Uterus (tissue), 4 donors: ENCODE results near the gene CES5A. TPM values are rescaled to one million over a fixed set of nuclear protein-coding genes. Genes with fewer than 3 reads are reported as not detected.

ENCODE experiments used
- DNase-seq, 2 donors: peaks; one replicate each; pipeline ENCODE4 v3.0.0-alpha.2; 2019 to 2020
- H3K27ac ChIP-seq, 2 donors: fragments of 200-600 bp; sonication (generic); 1 replicate in 1 of 2; 2 replicates in 1 of 2; pipeline ENCODE4 v1.5.1; 2016 to 2018
- H3K27me3 ChIP-seq, 2 donors: fragments of 200-600 bp; sonication (generic); one replicate each; pipeline ENCODE4 v1.5.1; 2018 to 2019; ENCODE audit warnings: control low read depth in 1 of 2
- H3K36me3 ChIP-seq, 2 donors: fragments of 200-600 bp; sonication (generic); one replicate each; pipeline ENCODE4 v1.5.1; 2019; ENCODE audit warnings: control low read depth in 1 of 2
- H3K4me1 ChIP-seq, 2 donors: fragments of 200-600 bp; sonication (generic); one replicate each; pipeline ENCODE4 v1.5.1; 2018 to 2019; ENCODE audit warnings: control low read depth in 1 of 2
- H3K4me3 ChIP-seq, 2 donors: fragments of 200-600 bp; sonication (generic); 1 replicate in 1 of 2; 2 replicates in 1 of 2; pipeline ENCODE4 v1.5.1; 2018 to 2019; ENCODE audit warnings: mild to moderate bottlenecking in 1 of 2
- H3K9me3 ChIP-seq, 2 donors: fragments of 200-600 bp; sonication (generic); one replicate each; pipeline ENCODE4 v1.5.1; 2019; ENCODE audit warnings: control low read depth in 1 of 2
- POLR2A ChIP-seq, 2 donors: fragments of 450-650 bp; IDR thresholded peaks; one replicate each; pipeline ENCODE4 v1.6.1; 2016; ENCODE audit warnings: antibody characterized with exemption in 2 of 2, mild to moderate bottlenecking in 1 of 2, moderate library complexity in 1 of 2
- intact Hi-C: fragments of 100-400 bp; cut with DNase I; formaldehyde crosslinking; loops from one replicate; pipeline ENCODE4 v1.15.1; 2023; ENCODE audit warnings: low total_unique reads
- total RNA-seq, 4 donors: library from RNA; depleted of rRNA in 3 of 4; stranded (reverse); fragments of >200 nt in 3 of 4; gene quantifications; one replicate each; pipeline versions ENCODE4 v1.1.0 to v1.2.4, GENCODE V29; 2014 to 2023
- TF ChIP-seq, protein P1 (sequence below), 4 experiments: fragments of 200-600 bp in 2 of 4; fragments of 450-650 bp in 2 of 4; sonication (generic) in 2 of 4; IDR thresholded peaks; one replicate each; pipeline ENCODE4 v1.5.1; 2016 to 2019; ENCODE audit warnings: antibody characterized with exemption in 4 of 4, mild to moderate bottlenecking in 2 of 4, moderate library complexity in 1 of 4
- donor health status: DM: yes; HTN: yes; CAD: no.

The CES5A gene
- total RNA-seq, 4 donors from 2014 or later = not detected

- no peaks in the 10 kb centered on the region for H3K27me3 ChIP-seq
- H3K36me3 ChIP-seq = no peaks in the 10 kb centered on the region
- no peak for DNase-seq
- no peak overlapping the region for H3K27ac ChIP-seq
- intact Hi-C loops = no loop called here
- TF ChIP-seq, protein P1, sequence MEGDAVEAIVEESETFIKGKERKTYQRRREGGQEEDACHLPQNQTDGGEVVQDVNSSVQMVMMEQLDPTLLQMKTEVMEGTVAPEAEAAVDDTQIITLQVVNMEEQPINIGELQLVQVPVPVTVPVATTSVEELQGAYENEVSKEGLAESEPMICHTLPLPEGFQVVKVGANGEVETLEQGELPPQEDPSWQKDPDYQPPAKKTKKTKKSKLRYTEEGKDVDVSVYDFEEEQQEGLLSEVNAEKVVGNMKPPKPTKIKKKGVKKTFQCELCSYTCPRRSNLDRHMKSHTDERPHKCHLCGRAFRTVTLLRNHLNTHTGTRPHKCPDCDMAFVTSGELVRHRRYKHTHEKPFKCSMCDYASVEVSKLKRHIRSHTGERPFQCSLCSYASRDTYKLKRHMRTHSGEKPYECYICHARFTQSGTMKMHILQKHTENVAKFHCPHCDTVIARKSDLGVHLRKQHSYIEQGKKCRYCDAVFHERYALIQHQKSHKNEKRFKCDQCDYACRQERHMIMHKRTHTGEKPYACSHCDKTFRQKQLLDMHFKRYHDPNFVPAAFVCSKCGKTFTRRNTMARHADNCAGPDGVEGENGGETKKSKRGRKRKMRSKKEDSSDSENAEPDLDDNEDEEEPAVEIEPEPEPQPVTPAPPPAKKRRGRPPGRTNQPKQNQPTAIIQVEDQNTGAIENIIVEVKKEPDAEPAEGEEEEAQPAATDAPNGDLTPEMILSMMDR (IDR thresholded peaks at IDR 0.05) = no peak
- no peak for TF ChIP-seq POLR2A (IDR thresholded peaks at IDR 0.05)
- peaks cover 0 to 3% of the 10 kb centered on the region in 2 donors for H3K9me3 ChIP-seq
- no peaks in the 10 kb centered on the region for H3K4me1 ChIP-seq
- H3K4me3 ChIP-seq = no peak overlapping the region
These were observed 13.4 kb upstream of the CES5A start for GRCh38 chr16:55888546-55888945.

GRCh38 chr16:55876854-55877253 is 1.7 kb upstream of the CES5A start:
- no peak overlapping the region for H3K27ac ChIP-seq
- no peaks in the 10 kb centered on the region for H3K9me3 ChIP-seq
- no peak for TF ChIP-seq POLR2A (IDR thresholded peaks at IDR 0.05)
- TF ChIP-seq, protein P1 (IDR thresholded peaks at IDR 0.05) = no peak
- no peak overlapping the region for H3K4me3 ChIP-seq
- no peaks in the 10 kb centered on the region for H3K36me3 ChIP-seq
- DNase-seq = no peak
- no peaks in the 10 kb centered on the region for H3K27me3 ChIP-seq
- intact Hi-C loops = no loop called here
- no peaks in the 10 kb centered on the region for H3K4me1 ChIP-seq

DNA sequence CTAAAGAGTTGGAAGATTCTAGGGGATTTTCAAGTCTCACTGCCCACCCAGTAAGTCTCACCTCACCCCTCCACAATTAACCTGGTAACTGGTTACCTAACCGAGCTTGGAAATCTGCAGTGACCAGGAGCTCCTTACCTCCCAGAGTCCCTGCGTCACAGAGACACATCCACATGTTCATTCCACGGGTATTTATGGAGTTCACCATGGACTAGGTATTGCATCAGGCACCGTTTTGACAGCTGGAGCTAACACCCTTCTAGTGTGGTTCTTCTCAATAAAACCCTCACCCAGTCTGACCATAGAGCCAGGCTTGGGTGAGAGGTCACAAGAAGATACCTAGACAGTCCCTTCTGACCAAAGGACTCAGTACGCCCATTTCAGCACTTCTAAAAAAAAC is 2.1 kb downstream of the CES5A start:
- Histone ChIP-seq H3K9me3 (no peaks in the 10 kb centered on the region), H3K4me3 (no peak overlapping the region), H3K4me1 (no peaks in the 10 kb centered on the region), H3K27me3 (no peaks in the 10 kb centered on the region), H3K36me3 (no peaks in the 10 kb centered on the region), H3K27ac (no peak overlapping the region)
- intact Hi-C loops = no loop called here
- no peak for TF ChIP-seq POLR2A (IDR thresholded peaks at IDR 0.05)
- TF ChIP-seq, protein P1 (IDR thresholded peaks at IDR 0.05) = no peak
- DNase-seq = no peak

- intact Hi-C loops = no loop called here
These were observed 3.0 kb downstream of the CES5A start for GRCh38 chr16:55872130-55872529.

DNA sequence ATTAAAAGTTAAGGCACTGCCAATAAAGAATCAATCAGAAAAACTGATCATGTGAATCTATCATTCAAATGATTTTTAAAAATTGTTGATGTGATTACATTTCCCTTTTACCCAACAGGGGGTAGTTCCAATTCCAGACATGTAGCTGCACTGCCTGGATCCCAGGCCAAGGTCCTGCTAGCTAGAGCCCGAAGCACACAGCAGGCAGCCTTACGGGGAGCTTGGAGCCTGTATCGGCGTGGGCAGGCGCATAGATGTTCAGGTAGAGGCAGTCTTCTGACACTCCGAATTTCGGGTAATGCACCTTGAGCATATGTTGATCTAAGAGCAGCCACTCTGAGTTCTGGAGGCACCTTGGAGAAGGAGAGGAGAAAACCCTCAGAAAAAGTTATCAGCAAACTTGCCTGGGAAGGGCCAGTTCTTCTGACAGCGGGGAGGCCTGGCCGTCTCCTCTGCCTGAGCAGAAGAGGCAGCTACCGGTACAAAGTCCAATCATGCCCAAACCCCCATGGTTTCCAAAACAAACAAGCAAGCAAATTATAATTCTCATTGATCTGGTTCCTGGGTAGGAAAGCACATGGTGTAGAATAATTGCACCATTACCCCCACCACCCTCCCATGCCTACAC is 3.6 kb downstream of the CES5A start:
- no peaks in the 10 kb centered on the region for H3K36me3 ChIP-seq
- no peak for DNase-seq
- H3K4me1 ChIP-seq = no peaks in the 10 kb centered on the region
- H3K27ac ChIP-seq = no peak overlapping the region
- TF ChIP-seq POLR2A (IDR thresholded peaks at IDR 0.05) = no peak
- TF ChIP-seq, protein P1 (IDR thresholded peaks at IDR 0.05) = no peak
- no peak overlapping the region for H3K4me3 ChIP-seq
- intact Hi-C loops = no loop called here
- H3K27me3 ChIP-seq = no peaks in the 10 kb centered on the region
- H3K9me3 ChIP-seq = no peaks in the 10 kb centered on the region

More at GRCh38 chr16:55872130-55872529, 3.0 kb downstream of the CES5A start:
- H3K4me1 ChIP-seq = no peaks in the 10 kb centered on the region
- no peak overlapping the region for H3K4me3 ChIP-seq
- no peaks in the 10 kb centered on the region for H3K9me3 ChIP-seq
- TF ChIP-seq, protein P1 (IDR thresholded peaks at IDR 0.05) = no peak
- no peak for TF ChIP-seq POLR2A (IDR thresholded peaks at IDR 0.05)
- no peaks in the 10 kb centered on the region for H3K36me3 ChIP-seq
- DNase-seq = no peak
- H3K27me3 ChIP-seq = no peaks in the 10 kb centered on the region
- no peak overlapping the region for H3K27ac ChIP-seq
